T-cell (primary cell): ENCODE results near the gene ABHD15. TPM values are rescaled to one million over a fixed set of nuclear protein-coding genes. Genes with fewer than 3 reads are reported as not detected.
A peak's percentile ranks its signal among the peaks of the same experiment; 100 is the strongest.

Source experiments
- ATAC-seq, 4 experiments: fragments of 200-7000 bp in 3 of 4; fragments of 150-1000 bp in 1 of 4; cut with Tn5 transposase; replicated peaks in 1 of 4; 1 replicate in 3 of 4; 2 replicates in 1 of 4; pipeline ENCODE4 v1.10.0; 2021; ENCODE audit warnings: moderate library complexity in 3 of 4, mild to moderate bottlenecking in 2 of 4, moderate number of reproducible peaks in 1 of 4
- CTCF ChIA-PET, 2 donors: fragments of 300-600 bp; sonication (Branson Sonifier 250); formaldehyde crosslinking; loops; one replicate each; lab custom pipeline; 2022; ENCODE audit warnings: antibody characterized with exemption in 2 of 2; lab: Charles Lee
- POLR2A ChIA-PET, 2 donors: fragments of 300-600 bp; sonication (Branson Sonifier 250); formaldehyde crosslinking; loops; one replicate each; lab custom pipeline; 2022; ENCODE audit warnings: antibody characterized with exemption in 2 of 2; lab: Charles Lee
- DNase-seq, 35 experiments: peaks; one replicate each; pipeline versions ENCODE4 v3.0.0 to v3.0.0-alpha.2; 2013 to 2023
- H3K27ac ChIP-seq: one replicate; pipeline ENCODE4 v1.5.1; 2013; ENCODE audit warnings: low read length
- H3K27me3 ChIP-seq, 2 experiments: replicated peaks in 1 of 2; 1 replicate in 1 of 2; 2 replicates in 1 of 2; pipeline versions ENCODE4 v1.6.1 to v1.7.0; 2013; ENCODE audit warnings: low read length in 1 of 2, mixed read lengths in 1 of 2; ENCODE audit not compliant: control insufficient read depth in 2 of 2, insufficient read depth in 2 of 2; ENCODE audit errors: extremely low read depth in 1 of 2
- H3K36me3 ChIP-seq, 2 donors: 1 replicate in 1 of 2; 2 replicates in 1 of 2; pipeline versions ENCODE4 v1.6.1 to v1.7.0; 2013; ENCODE audit warnings: low read length in 1 of 2; ENCODE audit not compliant: control insufficient read depth in 2 of 2, insufficient read depth in 1 of 2; ENCODE audit errors: extremely low read depth in 1 of 2
- H3K4me1 ChIP-seq, 2 experiments: 1 replicate in 1 of 2; 2 replicates in 1 of 2; pipeline versions ENCODE4 v1.6.1 to v1.7.0; 2013; ENCODE audit warnings: low read length in 2 of 2, mixed read lengths in 1 of 2; ENCODE audit not compliant: insufficient read depth in 2 of 2, control insufficient read depth in 1 of 2; ENCODE audit errors: extremely low read depth in 1 of 2
- H3K4me3 ChIP-seq, 2 donors: 1 replicate in 1 of 2; 2 replicates in 1 of 2; pipeline versions ENCODE4 v1.5.1 to v1.7.0; 2013; ENCODE audit warnings: mild to moderate bottlenecking in 2 of 2, low read length in 1 of 2, moderate library complexity in 1 of 2; ENCODE audit not compliant: control insufficient read depth in 1 of 2; ENCODE audit errors: extremely low read depth in 1 of 2
- H3K9me3 ChIP-seq: 2 replicates; pipeline ENCODE4 v1.7.0; 2013
- H3K27ac Mint-ChIP-seq, 2 donors: one replicate each; pipeline ENCODE4 v1.8.0; 2020 to 2021; ENCODE audit warnings: mild to moderate bottlenecking in 2 of 2, mixed read lengths in 2 of 2
- H3K27me3 Mint-ChIP-seq, 2 donors: one replicate each; pipeline ENCODE4 v1.8.0; 2021 to 2022; ENCODE audit warnings: mixed read lengths in 2 of 2
- H3K36me3 Mint-ChIP-seq: one replicate; pipeline ENCODE4 v1.8.0; 2021; ENCODE audit warnings: mixed read lengths
- H3K4me1 Mint-ChIP-seq, 3 donors: one replicate each; pipeline ENCODE4 v1.8.0; 2020 to 2022; ENCODE audit warnings: mixed read lengths in 3 of 3, mild to moderate bottlenecking in 1 of 3
- H3K4me3 Mint-ChIP-seq, 3 donors: one replicate each; pipeline ENCODE4 v1.8.0; 2020 to 2022; ENCODE audit warnings: mild to moderate bottlenecking in 3 of 3, mixed read lengths in 3 of 3, moderate library complexity in 3 of 3
- H3K9me3 Mint-ChIP-seq, 3 donors: one replicate each; pipeline ENCODE4 v1.8.0; 2020 to 2022; ENCODE audit warnings: mixed read lengths in 3 of 3
- WGBS: methylation state at CpG from one replicate; pipeline ENCODE4 v1.1.5; 2013; ENCODE audit warnings: missing lambda C conversion rate; ENCODE audit not compliant: insufficient coverage; 5-methylcytosine and 5-hydroxymethylcytosine counted together
- total RNA-seq, 35 experiments: library from RNA in 6 of 35; stranded (reverse) in 6 of 35; fragments of 120-200 nt in 1 of 35; gene quantifications; one replicate each; pipeline versions ENCODE4 v1.2.1 to v1.2.4 and lab custom pipeline; 2013 to 2026

Gene ABHD15
- total RNA-seq, 5 donors from 2014 or later (not counting 1 experiment from before 2014, with no cell fraction given): 7.9 to 23.1 (median 16.5) TPM

DNA sequence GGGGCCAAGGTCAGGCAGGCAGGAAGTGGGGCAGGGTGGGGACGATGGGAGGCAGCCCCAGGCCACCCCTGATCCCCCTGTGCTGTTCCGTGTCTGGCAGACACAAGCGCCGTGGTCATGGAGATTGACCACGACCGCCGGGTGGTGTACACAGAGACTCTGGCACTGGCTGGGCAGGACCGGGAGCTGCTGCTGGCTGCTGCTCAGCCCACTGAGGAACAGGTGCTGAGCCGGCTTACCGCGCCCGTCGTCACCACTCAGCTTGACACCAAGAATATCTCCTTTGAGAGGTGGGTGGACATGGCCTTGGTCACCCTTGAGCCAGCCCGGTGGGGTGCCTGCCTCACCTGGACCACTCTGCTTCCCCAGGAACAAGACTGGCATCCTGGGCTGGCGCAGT lies 42.1 kb upstream of the ABHD15 start:
- Histone ChIP-seq H3K4me1 (peaks cover 5 to 12% of the 10 kb centered on the region in 2 experiments), H3K27ac (no peak overlapping the region), H3K27me3 (no peaks in the 10 kb centered on the region), H3K36me3 (no peaks in the 10 kb centered on the region), H3K9me3 (no peaks in the 10 kb centered on the region), H3K4me3 (no peak overlapping the region)
- Mint-ChIP-seq H3K9me3 (no peaks in the 10 kb centered on the region), H3K4me1 (peaks cover 0 to 4% (median 4%) of the 10 kb centered on the region in 3 donors), H3K36me3 (no peaks in the 10 kb centered on the region), H3K4me3 (no peak overlapping the region), H3K27ac (no peak overlapping the region), H3K27me3 (no peaks in the 10 kb centered on the region)
- POLR2A ChIA-PET: no interaction called here
- CTCF ChIA-PET: interaction anchor here (0.6 to 1.9 kb wide), 3 partner anchors 8 to 36 kb away, joined by 3 to 6 read pairs (median 4); no protein-coding TSS in a partner anchor
- no peak for ATAC-seq
- DNase-seq: no peak
- 84% methylated on average over 14 of the region's 15 CpGs for WGBS

DNA sequence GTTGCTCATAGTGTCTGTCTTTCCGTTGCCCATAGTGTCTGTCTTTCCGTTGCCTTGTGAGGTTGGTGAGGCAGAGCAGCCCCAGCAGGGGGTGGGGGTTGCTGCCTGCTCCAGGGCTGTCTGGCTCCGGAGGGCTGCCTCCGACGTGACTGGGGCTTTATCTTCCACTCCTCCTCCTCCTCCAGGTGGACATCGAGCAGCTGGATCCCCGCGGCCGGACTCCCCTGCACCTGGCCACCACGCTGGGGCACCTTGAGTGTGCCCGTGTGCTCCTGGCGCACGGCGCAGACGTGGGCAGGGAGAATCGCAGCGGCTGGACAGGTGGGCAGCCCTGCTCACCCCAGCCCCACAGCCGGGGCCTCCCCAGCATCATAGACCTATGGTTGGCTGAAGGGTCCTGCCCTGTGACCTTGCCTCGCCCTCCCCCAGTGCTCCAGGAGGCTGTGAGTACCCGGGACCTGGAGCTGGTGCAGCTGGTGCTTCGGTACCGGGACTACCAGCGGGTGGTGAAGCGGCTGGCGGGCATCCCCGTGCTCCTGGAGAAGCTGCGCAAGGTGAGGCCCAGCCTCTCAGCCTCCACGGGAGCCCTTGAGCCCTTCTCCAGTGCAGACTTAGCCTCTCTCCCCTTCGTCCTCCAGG lies 40.8 kb upstream of the ABHD15 start:
- DNase-seq (no peak), ATAC-seq (no peak)
- POLR2A ChIA-PET: no interaction called here
- no peak overlapping the region for H3K4me3 Mint-ChIP-seq
- H3K9me3 Mint-ChIP-seq: no peaks in the 10 kb centered on the region
- H3K27ac ChIP-seq: no peak overlapping the region
- H3K36me3 Mint-ChIP-seq: no peaks in the 10 kb centered on the region
- H3K4me1 ChIP-seq: peaks cover 0 to under 1% of the 10 kb centered on the region in 2 experiments
- no peak overlapping the region for H3K27ac Mint-ChIP-seq
- H3K27me3 ChIP-seq: no peaks in the 10 kb centered on the region
- H3K4me1 Mint-ChIP-seq: no peaks in the 10 kb centered on the region
- H3K27me3 Mint-ChIP-seq: no peaks in the 10 kb centered on the region
- 90% methylated on average over 19 of the region's 29 CpGs for WGBS
- no peaks in the 10 kb centered on the region for H3K9me3 ChIP-seq
- no peaks in the 10 kb centered on the region for H3K36me3 ChIP-seq
- CTCF ChIA-PET: interaction anchor here (0.5 to 1.9 kb wide), 2 partner anchors 9 to 38 kb away, joined by 3 to 4 read pairs; no protein-coding TSS in a partner anchor
- no peak overlapping the region for H3K4me3 ChIP-seq

- peak overlapping the region in 1 of 2 donors; percentile 10 for H3K27ac Mint-ChIP-seq
- no peak overlapping the region for H3K4me3 ChIP-seq
- POLR2A ChIA-PET: no interaction called here
Measured at GRCh38 chr17:29603109-29603674, 36.4 kb upstream of the ABHD15 start.

GRCh38 chr17:29597361-29598172 lies 30.7 kb upstream of the ABHD15 start:
- H3K9me3 Mint-ChIP-seq: no peaks in the 10 kb centered on the region
- H3K4me3 Mint-ChIP-seq: no peak overlapping the region
- no peaks in the 10 kb centered on the region for H3K36me3 ChIP-seq
- ATAC-seq: no peak
- 90% methylated on average over 5 of the region's 13 CpGs for WGBS
- no peak for DNase-seq
- no peaks in the 10 kb centered on the region for H3K9me3 ChIP-seq
- no peaks in the 10 kb centered on the region for H3K36me3 Mint-ChIP-seq
- H3K27me3 Mint-ChIP-seq: no peaks in the 10 kb centered on the region
- H3K27ac Mint-ChIP-seq: no peak overlapping the region
- peaks cover 0 to 7% (median 6%) of the 10 kb centered on the region in 3 donors for H3K4me1 Mint-ChIP-seq
- peaks cover 0 to 21% of the 10 kb centered on the region in 2 experiments for H3K27me3 ChIP-seq
- no peak overlapping the region for H3K4me3 ChIP-seq
- ChIA-PET CTCF (interaction anchor here (0.6 kb wide), 2 partner anchors 19 to 74 kb away, joined by 3 to 8 read pairs; no protein-coding TSS in a partner anchor), POLR2A (no interaction called here)
- H3K27ac ChIP-seq: no peak overlapping the region
- peaks cover 5 to 17% of the 10 kb centered on the region in 2 experiments for H3K4me1 ChIP-seq

More at GRCh38 chr17:29603109-29603674, 36.4 kb upstream of the ABHD15 start:
- ATAC-seq (no peak), DNase-seq (no peak)
- H3K4me3 Mint-ChIP-seq: no peak overlapping the region
- no peaks in the 10 kb centered on the region for H3K27me3 Mint-ChIP-seq
- H3K27ac ChIP-seq: no peak overlapping the region
- no peaks in the 10 kb centered on the region for H3K36me3 Mint-ChIP-seq
- CTCF ChIA-PET: no interaction called here
- H3K4me1 Mint-ChIP-seq: no peaks in the 10 kb centered on the region
- H3K9me3 ChIP-seq: no peaks in the 10 kb centered on the region
- H3K27me3 ChIP-seq: no peaks in the 10 kb centered on the region
- 97% methylated on average over 3 of the region's 6 CpGs for WGBS
- no peaks in the 10 kb centered on the region for H3K36me3 ChIP-seq
- H3K4me1 ChIP-seq: no peaks in the 10 kb centered on the region
- H3K9me3 Mint-ChIP-seq: no peaks in the 10 kb centered on the region

DNA sequence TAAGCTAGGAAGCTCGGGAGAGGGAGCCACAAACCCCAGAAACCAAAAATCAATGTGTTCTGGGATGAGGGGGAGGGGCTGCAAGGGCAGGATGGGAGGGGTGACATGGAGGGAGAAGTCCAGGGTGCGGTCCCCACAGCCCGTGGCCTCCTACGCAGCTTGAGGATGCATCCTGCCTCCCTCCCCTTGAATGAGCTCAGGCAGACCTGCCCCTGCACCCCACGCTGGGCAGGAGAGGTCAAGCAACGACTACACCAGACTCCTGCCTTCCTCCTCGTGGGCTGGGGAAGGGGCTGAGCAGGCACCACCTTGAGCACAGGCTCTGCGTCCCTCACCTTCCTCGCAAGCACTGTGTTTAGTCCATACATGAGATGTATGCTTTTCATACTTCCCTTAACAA lies 30.0 kb upstream of the ABHD15 start:
- WGBS: 88% methylated on average over 8 of the region's 9 CpGs
- H3K27ac Mint-ChIP-seq: no peak overlapping the region
- H3K4me1 ChIP-seq: peaks cover 11 to 25% of the 10 kb centered on the region in 2 experiments
- H3K36me3 ChIP-seq: no peaks in the 10 kb centered on the region
- no peak for DNase-seq
- no peaks in the 10 kb centered on the region for H3K36me3 Mint-ChIP-seq
- no peak overlapping the region for H3K4me3 ChIP-seq
- H3K27me3 Mint-ChIP-seq: no peaks in the 10 kb centered on the region
- ATAC-seq: no peak
- CTCF ChIA-PET: interaction anchor here in 1 of 2 donors (0.6 kb wide), 1 partner anchor 19 kb away, joined by 3 read pairs; no protein-coding TSS in a partner anchor
- no peak overlapping the region for H3K27ac ChIP-seq
- no peaks in the 10 kb centered on the region for H3K9me3 ChIP-seq
- peaks cover 4 to 15% (median 14%) of the 10 kb centered on the region in 3 donors for H3K4me1 Mint-ChIP-seq
- peaks cover 0 to 21% of the 10 kb centered on the region in 2 experiments for H3K27me3 ChIP-seq
- H3K4me3 Mint-ChIP-seq: no peak overlapping the region
- POLR2A ChIA-PET: no interaction called here
- no peaks in the 10 kb centered on the region for H3K9me3 Mint-ChIP-seq
